ENCODE data around the gene ONECUT3.
A peak's percentile ranks its signal among the peaks of the same experiment; 100 is the strongest.

Gene ONECUT3

DNA sequence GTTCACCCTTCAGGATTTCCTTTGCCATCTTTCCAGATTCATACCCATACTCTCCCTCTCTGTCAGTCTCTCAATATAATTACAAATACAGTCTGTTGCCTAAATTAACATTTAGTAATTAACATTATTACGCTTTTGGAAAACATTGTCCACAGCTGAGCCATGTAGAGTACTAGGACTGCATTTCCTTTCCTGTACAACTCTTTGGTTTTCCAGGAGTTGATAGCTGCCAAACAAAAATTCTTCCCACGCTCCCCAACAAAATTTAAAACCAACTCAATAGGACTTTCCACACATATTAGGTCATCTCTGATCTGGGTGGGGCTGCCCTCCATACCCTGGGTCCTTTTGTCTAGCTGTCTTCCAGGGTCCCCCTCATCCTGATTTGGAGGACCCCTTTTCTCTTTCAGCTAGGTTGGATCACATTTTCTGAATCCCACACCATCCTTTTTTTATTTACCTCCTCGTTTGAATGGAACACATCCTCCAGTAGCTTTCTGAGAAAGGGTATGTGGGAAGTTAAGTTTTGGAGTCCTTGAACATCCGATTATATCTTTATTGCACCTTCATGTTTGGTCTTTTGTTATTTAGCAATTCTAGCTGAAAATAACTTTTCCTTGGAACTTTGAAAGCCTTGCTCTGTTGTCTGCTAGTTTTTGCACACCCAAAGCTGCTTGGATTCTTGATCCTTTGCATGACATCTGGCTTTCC, 17.7 kb downstream of the ONECUT3 start:
- no peak overlapping the region for H3K4me3 ChIP-seq (ENCODE audit: control insufficient read depth, low read depth, low read length)
- TF ChIP-seq, protein P1, sequence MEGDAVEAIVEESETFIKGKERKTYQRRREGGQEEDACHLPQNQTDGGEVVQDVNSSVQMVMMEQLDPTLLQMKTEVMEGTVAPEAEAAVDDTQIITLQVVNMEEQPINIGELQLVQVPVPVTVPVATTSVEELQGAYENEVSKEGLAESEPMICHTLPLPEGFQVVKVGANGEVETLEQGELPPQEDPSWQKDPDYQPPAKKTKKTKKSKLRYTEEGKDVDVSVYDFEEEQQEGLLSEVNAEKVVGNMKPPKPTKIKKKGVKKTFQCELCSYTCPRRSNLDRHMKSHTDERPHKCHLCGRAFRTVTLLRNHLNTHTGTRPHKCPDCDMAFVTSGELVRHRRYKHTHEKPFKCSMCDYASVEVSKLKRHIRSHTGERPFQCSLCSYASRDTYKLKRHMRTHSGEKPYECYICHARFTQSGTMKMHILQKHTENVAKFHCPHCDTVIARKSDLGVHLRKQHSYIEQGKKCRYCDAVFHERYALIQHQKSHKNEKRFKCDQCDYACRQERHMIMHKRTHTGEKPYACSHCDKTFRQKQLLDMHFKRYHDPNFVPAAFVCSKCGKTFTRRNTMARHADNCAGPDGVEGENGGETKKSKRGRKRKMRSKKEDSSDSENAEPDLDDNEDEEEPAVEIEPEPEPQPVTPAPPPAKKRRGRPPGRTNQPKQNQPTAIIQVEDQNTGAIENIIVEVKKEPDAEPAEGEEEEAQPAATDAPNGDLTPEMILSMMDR (conservative IDR thresholded peaks at IDR 0.05; ENCODE audit: control insufficient read depth, insufficient read depth, low read depth, low read length) = no peak
- DNase-seq (ENCODE audit: low read depth) = no peak

DNA sequence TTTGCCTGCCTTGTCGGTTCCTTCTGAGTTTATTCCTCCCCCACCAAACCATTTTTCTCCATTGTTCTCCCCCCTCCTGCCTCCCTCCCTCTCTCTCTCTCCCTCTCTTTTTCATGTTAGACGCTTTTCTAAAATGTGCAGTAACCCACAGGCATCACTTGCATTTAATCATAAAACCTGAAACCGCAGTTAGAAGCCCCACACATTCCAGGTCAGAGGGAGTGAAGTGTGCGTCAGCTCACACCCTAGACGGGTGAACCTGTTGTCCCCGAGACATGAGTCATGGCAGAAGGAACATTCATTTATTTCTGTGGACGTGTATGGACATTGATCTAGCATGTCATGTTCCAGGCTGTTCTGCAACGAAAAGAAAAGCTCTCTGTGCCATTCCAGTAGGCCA, 19.9 kb downstream of the ONECUT3 start:
- no peak overlapping the region for H3K4me3 ChIP-seq (ENCODE audit: control insufficient read depth, low read depth, low read length)
- peak; percentile 18 for DNase-seq (ENCODE audit: low read depth)
- TF ChIP-seq, protein P1 (conservative IDR thresholded peaks at IDR 0.05; ENCODE audit: control insufficient read depth, insufficient read depth, low read depth, low read length) = no peak

DNA sequence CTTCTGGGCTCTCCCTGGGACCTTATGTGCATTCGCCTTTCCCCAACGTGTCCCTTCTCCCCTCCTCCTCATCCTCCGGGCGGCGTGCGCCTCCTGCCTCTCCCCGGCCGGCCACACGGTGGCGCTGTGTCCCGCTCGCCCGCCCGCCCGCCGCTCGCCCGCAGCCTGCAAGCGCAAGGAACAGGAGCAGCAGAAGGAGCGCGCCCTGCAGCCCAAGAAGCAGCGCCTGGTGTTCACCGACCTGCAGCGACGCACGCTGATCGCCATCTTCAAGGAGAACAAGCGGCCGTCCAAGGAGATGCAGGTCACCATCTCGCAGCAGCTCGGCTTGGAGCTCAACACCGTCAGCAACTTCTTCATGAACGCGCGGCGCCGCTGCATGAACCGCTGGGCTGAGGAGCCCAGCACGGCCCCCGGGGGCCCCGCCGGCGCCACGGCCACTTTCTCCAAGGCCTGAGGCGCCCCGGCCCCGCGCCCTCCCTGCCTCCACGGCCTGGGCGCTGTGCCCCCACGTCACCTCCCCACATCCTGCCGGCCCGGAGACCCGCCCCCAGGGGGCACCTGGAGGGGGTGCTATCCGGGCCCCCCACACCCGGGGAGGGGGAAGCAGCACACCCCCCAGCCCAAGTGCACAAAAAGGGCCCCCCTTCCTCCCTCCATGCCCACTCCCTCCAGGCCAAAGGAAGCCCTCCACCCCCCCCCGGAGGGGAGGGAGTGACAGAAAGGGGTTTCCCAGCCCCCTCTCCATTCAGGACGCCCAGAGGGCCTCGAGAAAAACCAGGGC, 21.9 kb downstream of the ONECUT3 start:
- no peak overlapping the region for H3K4me3 ChIP-seq (ENCODE audit: control insufficient read depth, low read depth, low read length)
- DNase-seq (ENCODE audit: low read depth) = peak; percentile 22
- TF ChIP-seq, protein P1 (conservative IDR thresholded peaks at IDR 0.05; ENCODE audit: control insufficient read depth, insufficient read depth, low read depth, low read length) = peak; percentile 35

DNA sequence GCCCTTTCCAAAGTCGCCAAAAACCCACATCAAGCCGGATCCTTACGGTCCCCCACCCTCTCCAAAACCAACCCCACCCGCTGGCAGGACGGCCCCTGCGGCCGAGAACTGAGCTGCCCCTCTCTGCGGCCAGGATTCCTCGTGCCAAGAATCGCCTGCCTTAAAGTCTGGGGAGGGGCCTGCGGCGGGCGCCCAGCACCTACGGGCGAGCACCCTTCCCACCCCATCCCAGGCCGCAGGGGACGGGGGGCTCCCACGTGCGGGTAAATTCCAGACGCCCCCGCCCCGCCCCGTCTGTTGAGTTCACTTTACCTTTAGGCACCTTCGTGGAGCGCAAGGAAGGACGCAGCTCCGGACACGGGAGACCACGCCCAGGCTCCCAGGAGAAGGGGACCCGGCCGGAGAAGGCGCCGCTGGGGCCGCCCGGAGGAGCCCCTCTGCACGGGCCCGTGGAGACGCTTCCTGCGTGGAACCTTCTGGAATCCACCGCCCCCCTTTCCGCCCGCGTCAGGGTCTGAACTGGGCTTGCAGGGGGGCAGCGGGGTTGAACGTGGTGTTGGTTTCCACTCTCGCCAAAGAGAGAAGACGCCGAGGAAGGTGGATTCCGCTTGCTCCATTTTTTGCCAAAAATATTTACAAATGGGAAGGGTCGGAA, 22.8 kb downstream of the ONECUT3 start:
- TF ChIP-seq, protein P1 (conservative IDR thresholded peaks at IDR 0.05; ENCODE audit: control insufficient read depth, insufficient read depth, low read depth, low read length) = no peak
- H3K4me3 ChIP-seq (ENCODE audit: control insufficient read depth, low read depth, low read length) = no peak overlapping the region
- no peak for DNase-seq (ENCODE audit: low read depth)

DNA sequence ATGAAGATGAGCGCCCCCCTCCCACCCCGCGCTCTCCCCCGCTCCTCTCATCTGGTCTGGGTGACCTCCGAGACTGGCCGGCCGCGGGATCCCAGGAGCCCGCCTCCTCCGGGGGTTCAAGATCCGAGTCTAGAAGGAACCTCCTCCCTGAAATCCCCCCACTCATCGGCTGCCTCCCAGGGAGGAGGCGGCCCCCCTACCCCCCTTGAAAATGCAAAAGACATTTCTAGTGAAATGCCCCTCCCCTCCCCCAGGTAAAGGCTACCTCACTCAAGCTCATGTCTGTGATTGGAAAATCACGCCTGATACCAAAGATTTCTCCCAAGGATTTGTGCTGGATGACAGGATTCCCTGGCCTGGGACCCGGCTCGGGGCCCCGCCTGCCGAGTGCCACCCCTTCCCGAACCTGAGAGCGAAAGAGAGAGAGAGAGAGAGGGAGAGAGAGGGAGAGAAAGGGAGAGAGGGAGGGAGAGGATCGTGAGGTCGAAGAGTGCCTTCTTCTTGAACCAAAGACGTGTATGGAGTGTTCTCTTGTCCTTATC, 23.4 kb downstream of the ONECUT3 start:
- TF ChIP-seq, protein P1 (conservative IDR thresholded peaks at IDR 0.05; ENCODE audit: control insufficient read depth, insufficient read depth, low read depth, low read length) = no peak
- no peak for DNase-seq (ENCODE audit: low read depth)

DNA sequence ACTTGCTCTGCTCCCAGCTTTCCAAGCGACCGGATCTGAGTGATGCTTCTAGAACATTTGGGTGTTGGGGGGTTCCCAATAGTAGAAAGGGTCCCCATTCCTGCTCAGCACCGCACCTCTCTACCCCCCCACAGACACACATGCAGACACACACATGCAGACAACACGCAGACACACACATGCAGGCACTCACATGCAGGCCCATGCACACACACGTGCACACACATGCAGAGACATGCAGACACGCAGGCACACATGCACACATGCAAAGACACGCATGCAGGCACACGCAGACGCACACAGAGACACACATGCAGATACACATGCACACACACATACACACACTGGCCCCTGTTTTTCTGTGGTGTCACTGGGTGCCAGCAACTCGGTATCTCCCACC, 23.8 kb downstream of the ONECUT3 start:
- TF ChIP-seq, protein P1 (conservative IDR thresholded peaks at IDR 0.05; ENCODE audit: control insufficient read depth, insufficient read depth, low read depth, low read length) = no peak
- no peak overlapping the region for H3K4me3 ChIP-seq (ENCODE audit: control insufficient read depth, low read depth, low read length)
- DNase-seq (ENCODE audit: low read depth) = no peak

More for the DNA sequence above, 23.4 kb downstream of the ONECUT3 start:
- H3K4me3 ChIP-seq (ENCODE audit: control insufficient read depth, low read depth, low read length) = no peak overlapping the region

Measured in fibroblast of mammary gland (primary cell).